ENCODE results near the gene CAPZB.

CAPZB gene

DNA sequence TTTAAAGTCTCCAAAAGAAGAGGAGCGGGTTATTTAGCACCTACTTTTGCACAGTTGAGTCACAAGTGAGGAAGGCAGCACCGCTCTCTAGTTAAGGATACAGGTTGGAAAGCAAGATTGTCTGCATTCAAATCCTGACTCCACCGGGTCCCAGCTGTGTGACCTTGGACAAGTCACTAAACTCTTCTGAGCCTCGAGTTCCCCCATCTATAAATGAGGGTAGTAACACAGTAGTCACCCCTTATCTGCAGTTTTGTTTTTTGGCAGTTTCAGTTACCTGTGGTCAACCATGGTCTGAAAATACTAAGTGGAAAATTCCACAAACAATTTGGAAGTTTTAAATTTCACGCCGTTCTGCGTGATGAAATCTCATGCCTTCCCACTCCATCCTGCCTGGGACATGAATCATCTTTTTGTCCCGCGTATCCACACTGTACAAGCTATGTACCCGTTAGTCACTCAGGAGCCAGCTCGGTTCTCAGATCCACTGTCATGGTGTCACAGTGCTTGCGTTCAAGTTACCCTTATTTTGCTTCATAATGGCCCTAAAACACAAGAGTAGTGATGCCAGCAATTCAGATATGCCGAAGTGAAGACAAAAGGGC, 49.4 kb downstream of the CAPZB start:
- in situ Hi-C loops (cut with HindIII; ENCODE audit: low sequenced_read_pairs), result no loop called here

- in situ Hi-C loops (cut with HindIII; ENCODE audit: low sequenced_read_pairs), result no loop called here
These were observed 50.2 kb downstream of the CAPZB start for GRCh38 chr1:19435181-19435580.

DNA sequence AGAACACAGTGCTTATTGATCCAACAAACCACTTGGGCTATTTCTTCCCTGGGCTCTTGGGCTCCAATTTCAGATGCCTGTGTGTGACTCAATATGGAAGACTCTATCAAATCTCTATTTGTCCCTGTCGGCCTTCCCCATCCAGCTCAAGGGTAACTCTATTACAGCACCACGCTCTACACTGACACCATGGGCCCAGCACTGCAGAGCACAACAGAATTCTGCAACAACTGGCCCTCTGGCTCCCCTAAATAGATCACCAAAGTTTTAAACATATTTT, 51.7 kb downstream of the CAPZB start:
- in situ Hi-C loops (cut with HindIII; ENCODE audit: low sequenced_read_pairs), result loop anchor here (5.0 kb wide), 1 partner anchor 49 kb away; no protein-coding TSS in a partner anchor

GRCh38 chr1:19432943-19433718, 52.2 kb downstream of the CAPZB start:
- in situ Hi-C loops (cut with HindIII; ENCODE audit: low sequenced_read_pairs), result loop anchor here (5.0 kb wide), 1 partner anchor 49 kb away; no protein-coding TSS in a partner anchor

GRCh38 chr1:19430121-19431068, 54.9 kb downstream of the CAPZB start:
- in situ Hi-C loops (cut with HindIII; ENCODE audit: low sequenced_read_pairs), result loop anchor here (5.0 kb wide), 1 partner anchor 52 kb away; no protein-coding TSS in a partner anchor

- in situ Hi-C loops (cut with HindIII; ENCODE audit: low sequenced_read_pairs), result loop anchor here (5.0 kb wide), 1 partner anchor 53 kb away; no protein-coding TSS in a partner anchor
These were observed 55.7 kb downstream of the CAPZB start for GRCh38 chr1:19429611-19430010.

- in situ Hi-C loops (cut with HindIII; ENCODE audit: low sequenced_read_pairs), result no loop called here
These were observed 58.1 kb downstream of the CAPZB start for GRCh38 chr1:19427087-19427781.

DNA sequence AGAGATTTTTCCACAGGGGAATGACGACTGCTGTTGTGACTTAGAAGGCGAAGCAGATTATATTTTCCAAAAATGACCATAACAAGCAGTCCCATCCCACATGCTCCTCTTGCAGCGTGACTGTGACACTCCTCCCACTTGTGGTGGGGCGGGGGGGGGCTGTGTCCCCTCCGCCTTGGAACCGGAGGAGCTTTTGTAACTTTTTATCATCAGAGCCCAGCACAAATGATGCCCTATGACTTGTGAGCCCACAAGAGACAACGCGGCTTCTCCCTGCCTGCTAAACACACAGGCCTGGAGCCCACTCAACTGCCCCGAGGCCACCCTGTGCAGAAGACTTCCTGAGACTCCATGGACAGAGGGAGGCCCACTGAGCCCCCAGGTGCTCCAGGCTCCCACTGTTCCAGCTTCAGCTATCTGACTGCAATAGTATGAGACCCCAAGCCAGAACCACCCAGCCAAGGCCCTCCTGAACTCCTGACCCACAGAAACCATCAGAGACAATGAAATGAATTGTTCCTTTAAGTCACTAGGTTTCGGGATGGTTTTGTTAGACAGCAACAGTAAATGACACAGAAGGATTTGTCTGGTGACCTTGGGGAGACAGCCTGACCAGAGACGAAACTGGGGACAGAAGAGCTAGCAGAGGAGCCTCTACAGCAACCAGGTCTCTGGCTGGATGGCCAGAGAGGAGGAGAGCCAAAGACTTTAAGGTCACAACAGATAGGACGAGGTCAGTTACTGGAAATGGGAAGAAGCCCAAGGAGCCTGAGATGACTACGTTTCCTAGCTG, 58.8 kb downstream of the CAPZB start:
- in situ Hi-C loops (cut with HindIII; ENCODE audit: low sequenced_read_pairs), result no loop called here

DNA sequence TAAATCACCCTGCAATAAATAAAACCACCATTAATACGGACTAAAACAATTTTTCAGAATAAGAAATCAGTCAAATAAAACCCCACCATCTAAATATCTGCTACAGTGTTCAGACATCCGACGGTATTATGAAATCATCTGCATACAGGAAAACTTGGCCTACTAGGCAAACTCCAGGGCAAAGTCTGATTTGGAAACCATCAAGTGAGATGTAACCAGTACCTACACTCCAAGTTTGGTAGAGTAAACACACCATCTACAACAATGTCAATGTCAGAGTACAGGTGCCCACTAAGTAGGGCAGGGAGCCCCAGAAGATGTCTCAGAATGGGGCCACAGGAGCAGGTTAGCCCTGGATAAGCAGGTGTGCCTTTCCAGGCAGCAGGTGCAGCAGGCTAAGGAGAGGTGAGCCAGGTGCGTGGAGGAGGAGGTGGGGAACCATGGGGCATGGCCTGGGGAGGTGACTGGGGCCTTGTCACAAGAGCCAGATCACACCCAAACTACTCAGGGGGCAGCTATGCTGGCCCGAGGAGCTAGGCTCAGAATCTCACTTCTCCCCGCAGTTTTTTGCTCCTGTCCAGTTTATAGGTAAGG, 59.6 kb downstream of the CAPZB start:
- in situ Hi-C loops (cut with HindIII; ENCODE audit: low sequenced_read_pairs), result no loop called here

DNA sequence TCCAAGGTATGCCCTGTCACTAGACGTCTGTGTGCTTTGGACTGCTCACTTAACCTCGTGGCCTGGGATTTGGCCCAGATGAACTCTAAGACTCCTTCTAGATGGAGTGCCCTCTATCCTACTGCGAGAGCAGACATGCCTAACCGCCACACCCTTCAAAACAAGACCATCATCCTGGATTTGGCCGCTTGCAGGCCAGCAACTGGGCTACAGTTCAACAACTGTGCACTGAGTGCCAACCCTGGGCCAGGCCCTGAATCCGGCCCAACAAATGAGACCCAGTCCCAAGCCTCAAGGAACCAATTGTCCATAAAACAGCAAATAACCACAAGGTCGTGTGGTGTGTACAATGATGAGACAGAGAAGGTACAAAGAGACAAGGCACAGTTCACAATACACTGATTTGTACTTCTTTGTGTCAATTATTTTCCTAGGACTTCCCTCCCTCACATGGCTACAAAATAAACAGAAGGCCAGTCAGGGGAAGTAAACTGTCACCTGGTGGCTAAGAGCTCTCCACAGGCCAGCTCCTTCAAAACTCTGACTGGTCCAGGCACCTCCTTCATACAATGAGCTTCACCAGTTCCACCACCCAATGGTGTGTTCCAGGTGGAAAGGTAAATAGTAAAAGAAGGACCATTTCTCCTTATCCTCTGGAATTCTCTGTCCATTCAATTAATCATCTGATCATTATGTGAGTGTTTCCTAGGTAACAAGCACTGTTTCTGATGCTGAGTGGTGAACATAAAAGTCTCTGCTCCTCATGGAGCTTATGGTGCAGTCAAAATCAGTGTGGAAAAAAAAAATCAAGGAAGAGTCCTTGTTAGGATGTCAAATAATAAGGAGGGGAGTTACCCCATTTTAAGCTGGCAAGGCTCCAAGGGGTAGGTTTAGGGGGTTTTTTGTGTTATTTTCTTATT, 60.4 kb downstream of the CAPZB start:
- in situ Hi-C loops (cut with HindIII; ENCODE audit: low sequenced_read_pairs), result no loop called here

- in situ Hi-C loops (cut with HindIII; ENCODE audit: low sequenced_read_pairs), result no loop called here
These were observed 62.2 kb downstream of the CAPZB start for GRCh38 chr1:19423130-19423529.

DNA sequence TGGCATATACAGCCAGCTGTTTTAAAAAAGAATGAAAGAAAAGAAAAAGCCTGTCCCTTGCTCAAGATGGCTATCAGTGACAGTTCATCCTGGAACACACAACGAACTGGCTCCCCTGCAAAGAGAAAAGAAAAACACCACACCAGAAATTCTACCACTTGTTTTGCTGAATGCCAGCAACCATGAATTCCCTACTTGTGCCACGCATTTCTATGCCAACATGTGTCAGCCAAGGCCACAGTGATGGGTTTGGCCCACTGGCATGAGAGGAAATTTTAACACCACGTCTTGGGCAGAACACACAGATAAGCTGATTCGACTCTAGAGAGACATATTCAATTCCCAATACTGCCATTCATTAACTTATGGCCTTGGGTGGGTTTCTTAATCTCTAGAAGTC, 64.0 kb downstream of the CAPZB start:
- in situ Hi-C loops (cut with HindIII; ENCODE audit: low sequenced_read_pairs), result no loop called here

GRCh38 chr1:19420606-19421005, 64.7 kb downstream of the CAPZB start:
- in situ Hi-C loops (cut with HindIII; ENCODE audit: low sequenced_read_pairs), result no loop called here

- in situ Hi-C loops (cut with HindIII; ENCODE audit: low sequenced_read_pairs), result no loop called here
These were observed 65.6 kb downstream of the CAPZB start for GRCh38 chr1:19419691-19420090.

- in situ Hi-C loops (cut with HindIII; ENCODE audit: low sequenced_read_pairs), result no loop called here
These were observed 66.8 kb downstream of the CAPZB start for GRCh38 chr1:19418503-19418971.

DNA sequence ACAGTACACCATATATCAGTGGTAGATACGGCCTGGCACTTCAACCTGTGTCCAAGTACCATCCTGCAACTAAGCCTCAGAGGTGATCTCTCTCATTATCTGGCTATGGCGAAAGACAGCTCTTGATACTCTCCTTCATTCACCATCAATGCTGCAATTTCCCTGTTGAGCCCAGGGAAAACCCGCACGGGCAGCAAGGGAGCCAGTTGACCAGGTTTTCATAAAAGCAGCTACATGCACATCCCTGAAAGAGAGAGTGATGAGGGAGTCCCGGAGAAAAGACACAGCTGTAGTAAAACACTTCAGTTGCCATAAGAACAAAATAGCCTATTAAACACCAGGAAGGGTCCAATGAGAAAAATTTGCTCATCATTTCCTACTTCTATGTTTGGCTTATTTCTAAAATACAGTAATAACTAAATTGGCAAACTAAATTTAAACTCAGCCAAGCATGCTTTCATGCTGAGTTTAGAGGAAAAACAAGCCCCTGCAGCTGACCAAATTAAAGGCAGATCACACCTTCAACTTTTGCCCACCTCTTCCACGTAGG, 68.3 kb downstream of the CAPZB start:
- in situ Hi-C loops (cut with HindIII; ENCODE audit: low sequenced_read_pairs), result no loop called here

DNA sequence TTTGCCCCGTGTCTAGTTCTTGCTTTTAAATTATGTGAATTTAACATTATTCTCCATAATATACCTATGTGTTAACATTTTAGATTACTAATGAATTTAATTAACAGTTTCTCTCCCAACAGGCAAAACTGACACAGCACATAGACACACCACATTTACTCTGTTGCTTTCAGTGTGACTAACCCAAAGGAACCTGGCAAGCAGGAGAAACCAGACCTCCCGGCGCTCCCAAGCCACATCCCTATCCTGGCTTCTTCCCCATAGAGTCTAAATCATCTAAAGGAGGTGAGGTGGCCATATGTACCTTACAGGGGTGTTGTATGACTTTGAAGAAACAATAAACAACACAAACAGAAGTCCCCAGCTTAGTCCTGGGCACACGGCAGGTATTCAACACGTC, 69.2 kb downstream of the CAPZB start:
- in situ Hi-C loops (cut with HindIII; ENCODE audit: low sequenced_read_pairs), result no loop called here

DNA sequence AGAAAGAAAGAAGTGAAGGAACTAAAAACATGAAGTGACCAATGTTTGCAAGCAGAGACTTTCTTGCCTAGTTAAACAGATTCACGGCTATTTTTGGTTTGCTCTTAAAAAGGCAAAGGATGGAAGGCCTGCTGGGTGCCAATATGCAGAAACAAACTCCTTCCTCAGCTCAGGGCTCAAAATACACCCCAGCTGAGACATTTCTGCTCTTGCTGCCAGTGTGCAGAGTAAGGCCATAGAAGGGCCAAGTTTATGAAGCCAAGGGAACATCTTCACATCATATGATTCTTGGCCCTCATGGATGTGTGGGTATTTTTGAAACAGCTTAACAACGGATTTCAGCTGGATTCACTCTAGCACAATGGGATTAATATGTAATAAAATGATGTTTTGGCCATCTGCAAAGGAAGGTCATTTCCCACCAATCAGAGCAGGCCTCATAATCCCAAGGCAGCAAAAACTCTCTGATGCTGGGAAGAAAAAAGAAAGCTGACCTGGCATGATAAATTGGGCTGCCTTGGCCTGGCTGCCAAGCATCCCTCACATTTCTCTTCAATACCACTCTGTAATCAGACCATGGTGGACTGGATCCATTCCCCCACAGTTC, 70.7 kb downstream of the CAPZB start:
- in situ Hi-C loops (cut with HindIII; ENCODE audit: low sequenced_read_pairs), result no loop called here

Data from endothelial cell of hepatic sinusoid (primary cell).